GM10266 (cell line): ENCODE results near the gene PRUNE2.

ENCODE experiments used
- DNase-seq: peaks from one replicate; pipeline ENCODE4 v3.0.0; 2012; ENCODE audit errors: extremely low spot score
- TF ChIP-seq, protein P1 (sequence below): IDR thresholded peaks from 2 replicates; pipeline ENCODE4 v1.5.1; 2012; ENCODE audit warnings: mild to moderate bottlenecking, low read depth; ENCODE audit not compliant: control insufficient read depth, insufficient read depth; ENCODE audit errors: missing control alignments

Gene PRUNE2

DNA sequence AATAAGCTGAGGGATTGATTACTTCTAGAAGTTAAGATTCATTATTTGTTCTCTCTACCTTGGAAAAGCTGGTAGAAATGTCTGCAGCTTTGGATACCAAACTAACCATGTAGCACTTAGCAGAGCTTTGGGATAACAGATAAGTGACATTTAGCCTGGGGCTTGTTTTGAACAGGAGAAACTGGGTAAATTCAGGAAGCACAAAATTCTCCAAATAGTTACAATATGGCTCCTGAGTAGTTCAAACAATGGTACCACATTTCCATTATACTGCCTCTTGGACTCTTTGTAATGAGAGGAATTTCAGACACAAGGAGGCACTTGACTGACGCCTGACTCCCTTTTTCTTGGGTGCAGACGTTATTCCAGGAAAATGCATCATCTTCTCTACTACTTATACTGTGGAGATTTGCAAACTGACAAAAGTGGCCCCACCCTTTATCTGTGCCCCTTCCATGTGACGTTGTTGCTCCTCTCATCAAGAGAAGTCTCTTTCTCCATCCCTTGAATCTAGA lies 22.5 kb downstream of the PRUNE2 start:
- TF ChIP-seq, protein P1, sequence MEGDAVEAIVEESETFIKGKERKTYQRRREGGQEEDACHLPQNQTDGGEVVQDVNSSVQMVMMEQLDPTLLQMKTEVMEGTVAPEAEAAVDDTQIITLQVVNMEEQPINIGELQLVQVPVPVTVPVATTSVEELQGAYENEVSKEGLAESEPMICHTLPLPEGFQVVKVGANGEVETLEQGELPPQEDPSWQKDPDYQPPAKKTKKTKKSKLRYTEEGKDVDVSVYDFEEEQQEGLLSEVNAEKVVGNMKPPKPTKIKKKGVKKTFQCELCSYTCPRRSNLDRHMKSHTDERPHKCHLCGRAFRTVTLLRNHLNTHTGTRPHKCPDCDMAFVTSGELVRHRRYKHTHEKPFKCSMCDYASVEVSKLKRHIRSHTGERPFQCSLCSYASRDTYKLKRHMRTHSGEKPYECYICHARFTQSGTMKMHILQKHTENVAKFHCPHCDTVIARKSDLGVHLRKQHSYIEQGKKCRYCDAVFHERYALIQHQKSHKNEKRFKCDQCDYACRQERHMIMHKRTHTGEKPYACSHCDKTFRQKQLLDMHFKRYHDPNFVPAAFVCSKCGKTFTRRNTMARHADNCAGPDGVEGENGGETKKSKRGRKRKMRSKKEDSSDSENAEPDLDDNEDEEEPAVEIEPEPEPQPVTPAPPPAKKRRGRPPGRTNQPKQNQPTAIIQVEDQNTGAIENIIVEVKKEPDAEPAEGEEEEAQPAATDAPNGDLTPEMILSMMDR, result no peak
- DNase-seq, result no peak

DNA sequence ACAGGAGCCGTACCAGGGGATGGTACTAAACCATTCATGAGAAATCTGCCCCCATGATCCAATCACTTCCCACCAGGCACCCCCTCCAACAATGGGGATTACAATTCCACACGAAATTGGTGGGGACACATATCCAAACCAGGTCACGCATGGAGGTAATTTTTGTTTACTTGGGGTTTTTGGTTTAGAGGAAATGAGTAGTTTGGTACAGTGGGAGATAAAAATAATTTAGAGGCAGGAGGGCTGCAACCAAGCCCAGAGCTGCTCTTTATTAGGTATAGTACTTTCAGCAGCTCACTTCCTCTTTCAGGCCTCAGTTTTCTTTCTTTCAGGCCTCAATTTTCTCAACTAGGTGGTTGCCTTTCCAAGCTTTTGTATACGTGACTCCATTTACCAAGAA lies 23.2 kb downstream of the PRUNE2 start:
- no peak for DNase-seq
- TF ChIP-seq, protein P1, result no peak

DNA sequence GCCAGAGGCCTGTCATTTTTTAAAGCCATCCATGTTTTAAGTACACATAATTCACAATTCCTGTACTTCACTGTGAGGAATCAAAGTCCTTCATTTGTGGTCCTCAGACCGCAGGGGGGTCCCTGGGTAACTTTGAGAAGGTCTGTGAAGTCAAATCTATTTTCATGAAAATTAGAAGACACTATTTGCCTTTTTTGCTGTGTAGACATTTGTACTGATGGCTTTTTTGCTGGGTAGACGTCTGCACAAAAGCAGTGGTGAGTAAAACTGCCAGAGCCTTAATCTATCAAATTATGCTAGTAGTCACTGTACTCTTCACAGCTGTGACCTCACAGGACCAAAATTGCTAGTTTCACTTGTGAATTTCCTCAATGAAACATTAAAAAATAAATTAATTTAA lies 25.7 kb downstream of the PRUNE2 start:
- no peak for DNase-seq
- TF ChIP-seq, protein P1, result no peak

GRCh38 chr9:76878933-76879332 lies 27.0 kb downstream of the PRUNE2 start:
- DNase-seq, result no peak
- TF ChIP-seq, protein P1, result no peak

- TF ChIP-seq, protein P1, result no peak
- DNase-seq, result no peak
These were observed 28.0 kb downstream of the PRUNE2 start for GRCh38 chr9:76877961-76878360.

DNA sequence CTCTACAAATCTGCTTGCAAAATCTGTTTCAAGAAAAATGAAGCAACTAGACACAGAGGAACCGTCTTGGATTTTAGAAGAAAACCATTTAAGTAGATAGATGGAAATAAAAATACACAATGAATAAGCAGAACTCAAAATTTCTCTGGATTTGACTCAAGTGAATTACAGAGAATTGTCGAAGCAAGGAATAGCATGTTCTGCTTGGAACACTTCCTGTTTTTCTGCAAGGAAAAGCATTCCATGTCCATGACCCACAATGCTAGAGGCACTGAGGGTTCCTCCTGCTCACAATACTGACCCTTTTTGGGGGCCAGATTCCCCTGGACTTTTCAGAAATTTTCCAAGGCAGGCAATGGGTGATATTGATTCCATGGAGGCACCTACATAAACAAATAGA lies 29.8 kb downstream of the PRUNE2 start:
- TF ChIP-seq, protein P1, result no peak
- no peak for DNase-seq

- DNase-seq, result no peak
- TF ChIP-seq, protein P1, result no peak
These were observed 32.1 kb downstream of the PRUNE2 start for GRCh38 chr9:76873821-76874220.
